ENCODE data around the gene TBP.

GRCh38 chr6:170537329-170537728, 16.8 kb upstream of the TBP start:
- TF ChIP-seq, protein P1, sequence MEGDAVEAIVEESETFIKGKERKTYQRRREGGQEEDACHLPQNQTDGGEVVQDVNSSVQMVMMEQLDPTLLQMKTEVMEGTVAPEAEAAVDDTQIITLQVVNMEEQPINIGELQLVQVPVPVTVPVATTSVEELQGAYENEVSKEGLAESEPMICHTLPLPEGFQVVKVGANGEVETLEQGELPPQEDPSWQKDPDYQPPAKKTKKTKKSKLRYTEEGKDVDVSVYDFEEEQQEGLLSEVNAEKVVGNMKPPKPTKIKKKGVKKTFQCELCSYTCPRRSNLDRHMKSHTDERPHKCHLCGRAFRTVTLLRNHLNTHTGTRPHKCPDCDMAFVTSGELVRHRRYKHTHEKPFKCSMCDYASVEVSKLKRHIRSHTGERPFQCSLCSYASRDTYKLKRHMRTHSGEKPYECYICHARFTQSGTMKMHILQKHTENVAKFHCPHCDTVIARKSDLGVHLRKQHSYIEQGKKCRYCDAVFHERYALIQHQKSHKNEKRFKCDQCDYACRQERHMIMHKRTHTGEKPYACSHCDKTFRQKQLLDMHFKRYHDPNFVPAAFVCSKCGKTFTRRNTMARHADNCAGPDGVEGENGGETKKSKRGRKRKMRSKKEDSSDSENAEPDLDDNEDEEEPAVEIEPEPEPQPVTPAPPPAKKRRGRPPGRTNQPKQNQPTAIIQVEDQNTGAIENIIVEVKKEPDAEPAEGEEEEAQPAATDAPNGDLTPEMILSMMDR (IDR thresholded peaks at IDR 0.05; ENCODE audit: borderline replicate concordance, extremely low read depth, low read length, poor library complexity, severe bottlenecking): no peak
- TF ChIP-seq EZH2 (IDR thresholded peaks at IDR 0.05; ENCODE audit: borderline replicate concordance, low read depth, low read length, severe bottlenecking): no peak
